GM13976 (cell line): ENCODE results near the gene ESPNL.

Experiments used
- DNase-seq: peaks from one replicate; pipeline ENCODE4 v3.0.0; 2012; ENCODE audit warnings: low spot score
- CTCF ChIP-seq: IDR thresholded peaks from 2 replicates; pipeline ENCODE4 v1.5.1; 2012; ENCODE audit warnings: borderline replicate concordance, mild to moderate bottlenecking; ENCODE audit not compliant: insufficient read depth; ENCODE audit errors: extremely low read depth, missing control alignments, control extremely low read depth
- in situ Hi-C: fragments of 300-500 bp; cut with MboI; formaldehyde crosslinking; loops from one replicate; pipeline ENCODE4 v1.12.0; 2022; ENCODE audit warnings: low sequenced_read_pairs, mixed read lengths, inconsistent platforms; ENCODE audit not compliant: unreplicated experiment

ESPNL gene

DNA sequence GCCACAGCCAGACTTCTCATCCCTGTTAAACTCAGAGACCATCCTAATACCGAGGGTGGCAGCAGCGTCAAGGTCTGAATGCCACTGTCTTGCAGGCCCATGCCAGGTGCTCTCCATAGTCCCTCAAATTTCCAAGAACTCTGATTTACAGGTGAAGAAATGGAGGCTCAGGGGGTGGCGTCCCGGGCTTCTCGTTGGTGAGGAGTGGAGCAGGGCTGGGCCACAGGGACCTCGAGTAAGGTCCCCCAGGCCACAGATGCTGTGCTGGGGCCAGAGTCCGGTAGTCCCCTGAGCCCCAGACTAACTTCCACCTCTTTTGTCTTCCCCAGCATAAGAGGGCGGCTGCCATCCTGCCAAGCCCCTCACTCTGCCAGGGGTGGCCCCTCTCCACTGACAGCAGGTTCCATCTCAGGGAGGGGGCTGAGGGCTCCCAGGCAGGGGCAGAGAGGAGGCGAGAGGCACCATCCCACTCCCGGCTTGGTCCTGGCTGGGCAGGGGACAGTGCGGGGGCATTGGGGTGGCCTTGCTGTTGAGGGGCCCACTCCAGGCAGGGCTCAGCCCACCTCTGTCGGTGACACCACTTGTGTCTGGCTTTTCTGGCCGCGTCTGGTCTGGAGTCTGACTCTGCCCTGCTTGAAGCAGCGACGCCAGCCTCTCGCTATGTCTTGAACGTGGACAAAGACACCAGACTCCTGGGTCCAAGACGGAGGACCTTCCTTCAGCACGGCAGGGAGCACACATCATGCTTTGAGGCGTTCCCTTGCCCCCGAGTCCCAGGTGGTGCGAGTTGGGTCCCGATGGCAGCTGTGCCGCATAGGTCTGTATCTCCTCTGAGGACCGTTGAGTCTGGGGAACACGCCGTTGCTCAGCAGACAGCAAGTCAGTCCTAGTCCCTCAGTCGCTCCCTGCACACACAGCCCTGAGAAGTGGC lies 22.4 kb downstream of the ESPNL start:
- no peak for DNase-seq
- in situ Hi-C loops, result no loop called here
- TF ChIP-seq CTCF, result no peak

DNA sequence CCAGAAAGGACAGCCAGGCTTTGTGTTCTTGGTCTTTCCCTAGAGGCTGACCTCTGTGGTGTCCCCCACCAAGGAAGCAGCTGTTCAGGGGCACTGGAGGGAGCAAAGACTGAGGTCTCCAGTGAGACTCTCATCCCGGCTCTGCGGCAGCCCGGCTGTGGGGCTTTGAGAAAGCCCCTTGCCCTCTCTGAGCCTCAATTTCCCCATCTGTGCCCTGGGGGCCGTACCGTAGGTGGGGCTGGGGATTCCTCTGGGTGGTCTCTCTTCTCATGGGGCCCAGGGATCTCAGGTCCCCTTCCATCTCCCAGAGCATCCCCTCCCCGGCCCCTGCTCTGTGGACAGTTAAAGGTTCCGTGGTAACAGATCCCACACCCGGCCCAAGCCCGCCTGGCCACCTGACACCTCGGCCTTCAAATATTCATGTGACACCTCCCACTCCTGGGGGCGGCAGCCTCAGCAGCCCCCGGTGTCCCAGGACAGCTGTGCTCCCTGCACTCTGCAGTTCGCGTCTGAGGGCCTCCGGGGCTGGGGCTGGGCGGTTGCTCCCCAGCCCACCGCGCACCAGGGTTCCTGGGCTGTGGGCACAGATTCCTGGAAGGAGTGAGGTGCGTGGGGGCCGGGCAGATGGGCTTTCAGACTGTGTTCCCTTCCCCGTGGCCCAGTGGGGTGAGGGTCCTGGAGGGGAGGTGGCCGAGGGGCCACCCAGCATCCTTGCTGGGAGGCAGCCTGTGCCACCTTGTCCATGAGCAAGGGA lies 23.3 kb downstream of the ESPNL start:
- no peak for DNase-seq
- in situ Hi-C loops, result no loop called here
- TF ChIP-seq CTCF, result no peak

- in situ Hi-C loops, result no loop called here
- DNase-seq, result no peak
- TF ChIP-seq CTCF, result no peak
Measured at GRCh38 chr2:238123991-238124470, 23.9 kb downstream of the ESPNL start.

- no peak for DNase-seq
- in situ Hi-C loops, result no loop called here
- no peak for TF ChIP-seq CTCF
Measured at GRCh38 chr2:238124488-238125126, 24.5 kb downstream of the ESPNL start.

DNA sequence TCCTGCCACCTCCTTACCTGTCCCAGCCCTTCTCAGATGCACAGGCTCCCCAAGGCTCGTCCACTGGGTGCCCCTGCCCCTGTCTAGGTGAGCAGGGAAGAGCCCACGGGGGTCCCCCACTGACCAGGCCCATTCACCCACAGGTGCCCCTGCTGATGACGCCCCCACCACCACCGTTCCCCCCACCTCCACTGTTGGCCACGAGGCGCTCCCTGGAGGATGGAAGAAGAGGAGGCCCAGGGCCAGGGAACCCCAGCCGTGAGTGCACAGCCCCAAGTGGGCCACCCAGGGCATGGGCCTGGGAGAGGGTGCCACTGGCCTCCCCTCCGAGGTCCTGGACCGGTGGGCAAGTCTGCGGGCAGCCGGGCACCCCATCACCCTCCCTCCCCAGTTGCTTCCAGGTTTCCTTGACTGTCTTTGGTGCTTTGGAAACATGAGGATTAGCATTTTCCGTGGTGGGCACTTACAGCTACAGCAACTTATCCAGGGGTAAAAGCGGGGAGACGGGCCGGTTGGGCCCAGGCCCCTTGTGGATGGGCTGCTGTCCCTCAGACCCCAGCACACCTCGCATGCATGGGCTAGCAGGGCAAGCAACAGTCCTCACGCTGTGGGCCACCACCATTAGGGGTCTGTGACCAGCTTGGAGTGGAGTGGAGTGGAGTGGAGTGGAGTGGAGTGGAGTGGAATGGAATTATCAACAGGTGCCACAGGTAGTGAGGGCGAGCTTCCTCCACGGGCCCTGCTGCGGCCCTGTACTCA lies 25.2 kb downstream of the ESPNL start:
- in situ Hi-C loops, result no loop called here
- no peak for TF ChIP-seq CTCF
- DNase-seq, result no peak

DNA sequence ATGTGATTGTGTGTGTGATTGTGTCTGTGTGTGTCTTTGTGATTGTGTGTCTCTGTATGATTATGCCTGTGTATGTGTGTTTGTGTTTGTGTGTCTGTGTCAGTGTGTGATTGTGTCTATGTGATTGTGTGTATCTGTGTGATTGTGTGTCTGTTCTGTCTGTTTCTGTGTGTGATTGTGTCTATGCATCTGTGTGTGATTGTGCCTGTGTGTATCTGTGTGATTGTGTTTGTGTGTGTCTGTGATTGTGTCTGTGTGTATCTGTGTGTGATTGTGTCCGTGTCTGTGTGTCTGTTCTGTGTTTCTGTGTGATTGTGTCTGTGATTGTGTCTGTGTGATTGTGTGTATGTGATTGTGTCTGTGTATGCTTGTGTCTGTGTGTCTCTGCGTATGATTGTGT lies 26.2 kb downstream of the ESPNL start:
- in situ Hi-C loops, result no loop called here
- no peak for DNase-seq

More for the DNA sequence above, 26.2 kb downstream of the ESPNL start:
- TF ChIP-seq CTCF, result no peak
